SK-N-SH (cell line): Measurements from ENCODE around the gene A2M.

ENCODE experiments used
- CTCF ChIP-seq: fragments of 200-600 bp; sonication (generic); IDR thresholded peaks from 2 replicates; pipeline ENCODE4 v1.6.1; 2017; ENCODE audit warnings: antibody characterized with exemption, mild to moderate bottlenecking, moderate library complexity
- ELF1 ChIP-seq: IDR thresholded peaks from 2 replicates; pipeline ENCODE4 v1.4.0; 2012
- POLR2AphosphoS5 ChIP-seq: IDR thresholded peaks from 2 replicates; pipeline ENCODE4 v1.6.1; 2012; ENCODE audit warnings: low read depth, low read length
- RCOR1 ChIP-seq: fragments of 150-350 bp; IDR thresholded peaks from 2 replicates; pipeline ENCODE4 v1.6.1; 2017; ENCODE audit warnings: antibody characterized with exemption, low read length
- TAF1 ChIP-seq: IDR thresholded peaks from 2 replicates; pipeline ENCODE4 v1.6.1; 2012; ENCODE audit warnings: low read depth, mild to moderate bottlenecking, low read length, moderate library complexity, borderline replicate concordance
- ZBTB33 ChIP-seq: IDR thresholded peaks from 2 replicates; pipeline ENCODE4 v1.4.0; 2012; ENCODE audit warnings: low read depth, borderline replicate concordance
- TF ChIP-seq, protein P1 (sequence below): IDR thresholded peaks from 2 replicates; pipeline ENCODE4 v1.4.0; 2012; ENCODE audit warnings: low read depth

GRCh38 chr12:9109213-9109522, 6.6 kb downstream of the A2M start:
- TF ChIP-seq CTCF (no peak), POLR2AphosphoS5 (no peak), ZBTB33 (no peak), ELF1 (no peak), TAF1 (no peak), RCOR1 (no peak)
- TF ChIP-seq, protein P1, sequence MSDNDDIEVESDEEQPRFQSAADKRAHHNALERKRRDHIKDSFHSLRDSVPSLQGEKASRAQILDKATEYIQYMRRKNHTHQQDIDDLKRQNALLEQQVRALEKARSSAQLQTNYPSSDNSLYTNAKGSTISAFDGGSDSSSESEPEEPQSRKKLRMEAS = no peak
